ENCODE data around the gene ZNF385C. TPM values are rescaled to one million over a fixed set of nuclear protein-coding genes. Genes with fewer than 3 reads are reported as not detected.

ZNF385C gene
- total and polyA plus RNA-seq, 2 of the 13 experiments (the other 11 are each of a cell fraction or from before 2014, with no cell fraction given) = 2.3 to 6.1 TPM

GRCh38 chr17:42107124-42107523 lies 8.9 kb upstream of the ZNF385C start:
- no peak overlapping the region for H3K9ac ChIP-seq (ENCODE audit: insufficient read depth, low read depth, low read length)
- intact Hi-C loops (cut with micrococcal nuclease; ENCODE audit: unreplicated experiment) = no loop called here
- POLR2A ChIA-PET = no interaction called here

GRCh38 chr17:42106009-42106408 lies 7.7 kb upstream of the ZNF385C start:
- ATAC-seq (no peak), DNase-seq (ENCODE audit: low spot score) (no peak), FAIRE-seq (no peak)
- intact Hi-C loops (cut with micrococcal nuclease; ENCODE audit: unreplicated experiment) = no loop called here
- peaks cover 23% of the 10 kb centered on the region for H3K4me1 ChIP-seq (ENCODE audit: insufficient read depth, low read length)
- WGBS (ENCODE audit: low lambda C conversion rate) = 76% methylated on average over 2 of the region's 2 CpGs
- H3K4me2 ChIP-seq (ENCODE audit: low read depth, low read length) = no peak overlapping the region
- H3K27ac ChIP-seq (ENCODE audit: extremely low read length, insufficient read depth, low read length) = no peak overlapping the region
- in situ Hi-C loops (cut with HindIII; ENCODE audit: extremely low pct_ligation_motif_present, low pct_unique_long_range_greater_than_20kb) = no loop called here
- no peaks in the 10 kb centered on the region for H3K9me3 ChIP-seq (ENCODE audit: low read length)
- no peaks in the 10 kb centered on the region for H4K20me1 ChIP-seq (ENCODE audit: insufficient read depth, low read length)
- H3K79me2 ChIP-seq (ENCODE audit: insufficient read depth, low read length) = no peaks in the 10 kb centered on the region
- H3K27me3 ChIP-seq (ENCODE audit: control insufficient read depth in 1 of 2, insufficient read depth in 2 of 2, low read length in 2 of 2) = peaks cover 0 to 9% of the 10 kb centered on the region in 2 experiments; a peak in 1 of 5 replicates
- TF ChIP-seq CC2D1A (CRISPR knock-in tag; IDR thresholded peaks at IDR 0.05) (no peak), HMG20A (CRISPR knock-in tag; IDR thresholded peaks at IDR 0.05; ENCODE audit: borderline replicate concordance) (no peak)
- no peak overlapping the region for H2AFZ ChIP-seq (ENCODE audit: low read length)
- no TSS peak for BruUV-seq (replicated peaks)
- H3K4me3 ChIP-seq (replicated peaks in 1 of 3; ENCODE audit: insufficient read depth in 1 of 3, low read depth in 2 of 3, low read length in 3 of 3) = no peak overlapping the region
- ChIA-PET POLR2A (interaction anchor here (0.6 kb wide), 1 partner anchor 37 kb away, joined by 4 read pairs; no protein-coding TSS in a partner anchor), CTCF (ENCODE audit: low intra/inter-chr PET ratio, low total read pairs) (interaction anchor here (1.2 kb wide), 1 partner anchor 37 kb away, joined by 3 read pairs; no protein-coding TSS in a partner anchor)
- no peaks in the 10 kb centered on the region for H3K36me3 ChIP-seq (replicated peaks in 1 of 2; ENCODE audit: control insufficient read depth in 1 of 2, insufficient read depth in 2 of 2, low read length in 2 of 2)
- no peak overlapping the region for H3K9ac ChIP-seq (ENCODE audit: insufficient read depth, low read depth, low read length)

More at GRCh38 chr17:42107124-42107523, 8.9 kb upstream of the ZNF385C start:
- no peaks in the 10 kb centered on the region for H3K79me2 ChIP-seq (ENCODE audit: insufficient read depth, low read length)
- WGBS (ENCODE audit: low lambda C conversion rate) = 73% methylated on average over 6 of the region's 6 CpGs
- BruUV-seq (replicated peaks) = no TSS peak
- H2AFZ ChIP-seq (ENCODE audit: low read length) = no peak overlapping the region
- ATAC-seq (no peak), DNase-seq (ENCODE audit: low spot score) (no peak), FAIRE-seq (no peak)
- H3K9me3 ChIP-seq (ENCODE audit: low read length) = no peaks in the 10 kb centered on the region
- TF ChIP-seq TRAFD1 (CRISPR knock-in tag; IDR thresholded peaks at IDR 0.05; ENCODE audit: borderline replicate concordance) = no peak
- no peak for TF ChIP-seq RNF2 (conservative IDR thresholded peaks at IDR 0.05; ENCODE audit: low read depth)
- peak; percentile 59 for TF ChIP-seq CEBPB (IDR thresholded peaks at IDR 0.05; ENCODE audit: borderline replicate concordance, low read depth, low read length)
- peak; percentile 28; the same call in 1 of the 2 replicates for TF ChIP-seq ZNF460 (CRISPR knock-in tag; IDR thresholded peaks at IDR 0.05; ENCODE audit: borderline replicate concordance)
- no peak overlapping the region for H3K4me2 ChIP-seq (ENCODE audit: low read depth, low read length)
- no peaks in the 10 kb centered on the region for H3K36me3 ChIP-seq (replicated peaks in 1 of 2; ENCODE audit: control insufficient read depth in 1 of 2, insufficient read depth in 2 of 2, low read length in 2 of 2)
- CTCF ChIA-PET (ENCODE audit: low intra/inter-chr PET ratio, low total read pairs) = interaction anchor here (1.2 to 1.3 kb wide), 2 partner anchors 38 to 40 kb away, joined by 3 read pairs; no protein-coding TSS in a partner anchor
- H3K27ac ChIP-seq (ENCODE audit: extremely low read length, insufficient read depth, low read length) = no peak overlapping the region
- no peaks in the 10 kb centered on the region for H4K20me1 ChIP-seq (ENCODE audit: insufficient read depth, low read length)
- no peak overlapping the region for H3K4me3 ChIP-seq (replicated peaks in 1 of 3; ENCODE audit: insufficient read depth in 1 of 3, low read depth in 2 of 3, low read length in 3 of 3)
- peaks cover 0 to 4% of the 10 kb centered on the region in 2 experiments; a peak in 1 of 5 replicates for H3K27me3 ChIP-seq (ENCODE audit: control insufficient read depth in 1 of 2, insufficient read depth in 2 of 2, low read length in 2 of 2)
- in situ Hi-C loops (cut with HindIII; ENCODE audit: extremely low pct_ligation_motif_present, low pct_unique_long_range_greater_than_20kb) = no loop called here
- peaks cover 27% of the 10 kb centered on the region for H3K4me1 ChIP-seq (ENCODE audit: insufficient read depth, low read length)
